WERI-Rb-1 (cell line): ENCODE data around the gene ANKRD39.

Experiments used
- DNase-seq: peaks from one replicate; pipeline ENCODE4 v3.0.0-alpha.2; 2020
- H3K27ac ChIP-seq: fragments of 250-450 bp; sonication (Bioruptor Pico); 2 replicates; pipeline ENCODE4 v1.5.1; 2020; ENCODE audit warnings: mild to moderate bottlenecking, moderate library complexity
- H3K27me3 ChIP-seq: fragments of 250-450 bp; sonication (Bioruptor Pico); 2 replicates; pipeline ENCODE4 v1.5.1; 2021; ENCODE audit warnings: mild to moderate bottlenecking, low read depth, moderate library complexity; ENCODE audit not compliant: insufficient read depth, severe bottlenecking
- H3K36me3 ChIP-seq: fragments of 250-450 bp; sonication (Bioruptor Pico); 2 replicates; pipeline ENCODE4 v1.5.1; 2020; ENCODE audit warnings: mild to moderate bottlenecking, moderate library complexity
- H3K4me3 ChIP-seq: 2 replicates; pipeline ENCODE4 v1.5.1; 2011; ENCODE audit warnings: low read depth, mild to moderate bottlenecking, control low read depth, low read length
- H3K9me3 ChIP-seq: fragments of 250-450 bp; sonication (Bioruptor Pico); 2 replicates; pipeline ENCODE4 v1.5.1; 2021; ENCODE audit warnings: mild to moderate bottlenecking, moderate library complexity; ENCODE audit not compliant: severe bottlenecking
- CTCF ChIP-seq: IDR thresholded peaks from 2 replicates; pipeline ENCODE4 v1.5.1; 2011; ENCODE audit warnings: low read depth, mild to moderate bottlenecking, control low read depth, inconsistent platforms, low read length

ANKRD39 gene

GRCh38 chr2:96861074-96861473 lies 3.3 kb upstream of the ANKRD39 start:
- Histone ChIP-seq H3K27ac (peak overlapping the region; percentile 63; the same call in 1 of the 2 replicates), H3K36me3 (peaks cover 61% of the 10 kb centered on the region), H3K9me3 (no peaks in the 10 kb centered on the region), H3K27me3 (no peaks in the 10 kb centered on the region), H3K4me3 (no peak overlapping the region)
- TF ChIP-seq CTCF = no peak
- no peak for DNase-seq

- Histone ChIP-seq H3K9me3 (no peaks in the 10 kb centered on the region), H3K27me3 (no peaks in the 10 kb centered on the region), H3K27ac (no peak overlapping the region), H3K4me3 (no peak overlapping the region), H3K36me3 (peaks cover 54% of the 10 kb centered on the region)
- no peak for TF ChIP-seq CTCF
- no peak for DNase-seq
Observed at GRCh38 chr2:96860065-96861029, 2.5 kb upstream of the ANKRD39 start.

- H3K27ac ChIP-seq = no peak overlapping the region; the same call in 1 of the 2 replicates
- H3K36me3 ChIP-seq = peaks cover 47% of the 10 kb centered on the region
- no peaks in the 10 kb centered on the region for H3K9me3 ChIP-seq
- DNase-seq = no peak
- no peak overlapping the region for H3K4me3 ChIP-seq
- H3K27me3 ChIP-seq = no peaks in the 10 kb centered on the region
- no peak for TF ChIP-seq CTCF
Observed at GRCh38 chr2:96859681-96860064, 1.9 kb upstream of the ANKRD39 start.

GRCh38 chr2:96859099-96859649 lies 1.4 kb upstream of the ANKRD39 start:
- DNase-seq = no peak
- peak overlapping the region; percentile 44 for H3K4me3 ChIP-seq
- no peaks in the 10 kb centered on the region for H3K9me3 ChIP-seq
- no peaks in the 10 kb centered on the region for H3K27me3 ChIP-seq
- TF ChIP-seq CTCF = no peak
- peaks cover 44% of the 10 kb centered on the region for H3K36me3 ChIP-seq
- peak overlapping the region; percentile 82 for H3K27ac ChIP-seq

- H3K9me3 ChIP-seq = no peaks in the 10 kb centered on the region
- peak overlapping the region; percentile 56 for H3K4me3 ChIP-seq
- no peak for TF ChIP-seq CTCF
- no peak for DNase-seq
- H3K36me3 ChIP-seq = peaks cover 40% of the 10 kb centered on the region
- no peaks in the 10 kb centered on the region for H3K27me3 ChIP-seq
- peak overlapping the region; percentile 85 for H3K27ac ChIP-seq
Observed at GRCh38 chr2:96856776-96857666, 795 bp downstream of the ANKRD39 start.
